Measurements from ENCODE around the gene MRPL23. TPM values are rescaled to one million over a fixed set of nuclear protein-coding genes. Genes with fewer than 3 reads are reported as not detected.

MRPL23 gene
- 65.4 TPM for total RNA-seq

- H3K4me1 ChIP-seq (ENCODE audit: insufficient read depth, low read length), result no peaks in the 10 kb centered on the region
- H3K4me3 ChIP-seq (ENCODE audit: low read length), result no peak within 1 kb of the TSS
- H3K9me3 ChIP-seq (ENCODE audit: low read depth, low read length), result no peaks in the 10 kb centered on the region
- no peaks in the 10 kb centered on the region for H3K27me3 ChIP-seq (ENCODE audit: insufficient read depth, low read length)
Observed at GRCh38 chr11:1946812-1947484, at the start of gene MRPL23. Gene MRPL23, plus strand, starts transcription at chr11:1947332. Its CDS starts 31 bp downstream, at chr11:1947363.

GRCh38 chr11:1899090-1899489 is 48.0 kb upstream of the MRPL23 start:
- no peaks in the 10 kb centered on the region for H3K27me3 ChIP-seq (ENCODE audit: insufficient read depth, low read length)
- H3K4me3 ChIP-seq (ENCODE audit: low read length), result no peak overlapping the region
- no peaks in the 10 kb centered on the region for H3K9me3 ChIP-seq (ENCODE audit: low read depth, low read length)
- H3K4me1 ChIP-seq (ENCODE audit: insufficient read depth, low read length), result peaks cover 13% of the 10 kb centered on the region

GRCh38 chr11:1899686-1900085 is 47.4 kb upstream of the MRPL23 start:
- H3K4me1 ChIP-seq (ENCODE audit: insufficient read depth, low read length), result peaks cover 13% of the 10 kb centered on the region
- H3K27me3 ChIP-seq (ENCODE audit: insufficient read depth, low read length), result no peaks in the 10 kb centered on the region
- H3K9me3 ChIP-seq (ENCODE audit: low read depth, low read length), result no peaks in the 10 kb centered on the region
- no peak overlapping the region for H3K4me3 ChIP-seq (ENCODE audit: low read length)

- Histone ChIP-seq H3K27me3 (ENCODE audit: insufficient read depth, low read length) (no peaks in the 10 kb centered on the region), H3K4me1 (ENCODE audit: insufficient read depth, low read length) (no peaks in the 10 kb centered on the region), H3K4me3 (ENCODE audit: low read length) (no peak overlapping the region), H3K9me3 (ENCODE audit: low read depth, low read length) (no peaks in the 10 kb centered on the region)
Observed at GRCh38 chr11:1906181-1906580, 41.0 kb upstream of the MRPL23 start.

GRCh38 chr11:1906611-1907423 is 40.3 kb upstream of the MRPL23 start:
- H3K9me3 ChIP-seq (ENCODE audit: low read depth, low read length), result no peaks in the 10 kb centered on the region
- peaks cover under 1% of the 10 kb centered on the region for H3K4me1 ChIP-seq (ENCODE audit: insufficient read depth, low read length)
- no peaks in the 10 kb centered on the region for H3K27me3 ChIP-seq (ENCODE audit: insufficient read depth, low read length)
- no peak overlapping the region for H3K4me3 ChIP-seq (ENCODE audit: low read length)

GRCh38 chr11:1908618-1909017 is 38.5 kb upstream of the MRPL23 start:
- Histone ChIP-seq H3K4me1 (ENCODE audit: insufficient read depth, low read length) (peaks cover 11% of the 10 kb centered on the region), H3K9me3 (ENCODE audit: low read depth, low read length) (no peaks in the 10 kb centered on the region), H3K27me3 (ENCODE audit: insufficient read depth, low read length) (no peaks in the 10 kb centered on the region), H3K4me3 (ENCODE audit: low read length) (no peak overlapping the region)

- Histone ChIP-seq H3K9me3 (ENCODE audit: low read depth, low read length) (no peaks in the 10 kb centered on the region), H3K4me1 (ENCODE audit: insufficient read depth, low read length) (peaks cover 11% of the 10 kb centered on the region), H3K4me3 (ENCODE audit: low read length) (no peak overlapping the region), H3K27me3 (ENCODE audit: insufficient read depth, low read length) (no peaks in the 10 kb centered on the region)
Observed at GRCh38 chr11:1909524-1909923, 37.6 kb upstream of the MRPL23 start.

- peaks cover 11% of the 10 kb centered on the region for H3K4me1 ChIP-seq (ENCODE audit: insufficient read depth, low read length)
- H3K27me3 ChIP-seq (ENCODE audit: insufficient read depth, low read length), result no peaks in the 10 kb centered on the region
- no peak overlapping the region for H3K4me3 ChIP-seq (ENCODE audit: low read length)
- no peaks in the 10 kb centered on the region for H3K9me3 ChIP-seq (ENCODE audit: low read depth, low read length)
Observed at GRCh38 chr11:1912289-1912878, 34.7 kb upstream of the MRPL23 start.

- Histone ChIP-seq H3K4me3 (ENCODE audit: low read length) (no peak overlapping the region), H3K9me3 (ENCODE audit: low read depth, low read length) (no peaks in the 10 kb centered on the region), H3K27me3 (ENCODE audit: insufficient read depth, low read length) (no peaks in the 10 kb centered on the region), H3K4me1 (ENCODE audit: insufficient read depth, low read length) (peaks cover 11% of the 10 kb centered on the region)
Observed at GRCh38 chr11:1913271-1914060, 33.7 kb upstream of the MRPL23 start.

GRCh38 chr11:1915795-1916131 is 31.4 kb upstream of the MRPL23 start:
- no peak overlapping the region for H3K4me3 ChIP-seq (ENCODE audit: low read length)
- no peaks in the 10 kb centered on the region for H3K9me3 ChIP-seq (ENCODE audit: low read depth, low read length)
- H3K4me1 ChIP-seq (ENCODE audit: insufficient read depth, low read length), result peaks cover 11% of the 10 kb centered on the region

GRCh38 chr11:1916132-1916985 is 30.8 kb upstream of the MRPL23 start:
- Histone ChIP-seq H3K27me3 (ENCODE audit: insufficient read depth, low read length) (no peaks in the 10 kb centered on the region), H3K4me1 (ENCODE audit: insufficient read depth, low read length) (peaks cover 11% of the 10 kb centered on the region), H3K4me3 (ENCODE audit: low read length) (no peak overlapping the region), H3K9me3 (ENCODE audit: low read depth, low read length) (no peaks in the 10 kb centered on the region)

More at GRCh38 chr11:1915795-1916131, 31.4 kb upstream of the MRPL23 start:
- no peaks in the 10 kb centered on the region for H3K27me3 ChIP-seq (ENCODE audit: insufficient read depth, low read length)

GRCh38 chr11:1916986-1917522 is 30.1 kb upstream of the MRPL23 start:
- Histone ChIP-seq H3K4me1 (ENCODE audit: insufficient read depth, low read length) (peaks cover 7% of the 10 kb centered on the region), H3K9me3 (ENCODE audit: low read depth, low read length) (no peaks in the 10 kb centered on the region), H3K27me3 (ENCODE audit: insufficient read depth, low read length) (no peaks in the 10 kb centered on the region), H3K4me3 (ENCODE audit: low read length) (no peak overlapping the region)

GRCh38 chr11:1917523-1918435 is 29.4 kb upstream of the MRPL23 start:
- Histone ChIP-seq H3K4me3 (ENCODE audit: low read length) (no peak overlapping the region), H3K27me3 (ENCODE audit: insufficient read depth, low read length) (no peaks in the 10 kb centered on the region), H3K9me3 (ENCODE audit: low read depth, low read length) (no peaks in the 10 kb centered on the region), H3K4me1 (ENCODE audit: insufficient read depth, low read length) (peaks cover under 1% of the 10 kb centered on the region)
